HCT116 (cell line): Measurements from ENCODE around the gene LILRB1. TPM values are rescaled to one million over a fixed set of nuclear protein-coding genes. Genes with fewer than 3 reads are reported as not detected.
"Not testable (repeated sequence)": the region's sequence is repeated elsewhere in the genome, so short reads cannot be mapped to it uniquely, and the experiment has no call there.

Experiments used
- ATAC-seq: fragments of 200-7000 bp; cut with Tn5 transposase; 2 replicates; pipeline ENCODE4 v1.9.1; 2020; ENCODE audit warnings: mild to moderate bottlenecking, moderate library complexity
- BruUV-seq: library from RNA; stranded (reverse); fragments of 400-500 nt; replicated peaks from 2 replicates; lab custom pipeline; 2021; lab: Mats Ljungman, UMichigan
- CTCF ChIA-PET: fragments of 300-600 bp; sonication (Branson Sonifier 250); formaldehyde crosslinking; loops from one replicate; lab custom pipeline; 2021; ENCODE audit warnings: antibody characterized with exemption; lab: Charles Lee
- POLR2A ChIA-PET: fragments of 300-600, 350-600 bp; sonication (Branson Sonifier 250); formaldehyde crosslinking; loops from one replicate; lab custom pipeline; 2021; ENCODE audit warnings: antibody characterized with exemption; lab: Charles Lee
- RAD21 ChIA-PET, 2 experiments: fragments of 300-600 bp; sonication (Branson Sonifier 250); formaldehyde crosslinking; loops; one replicate each; lab custom pipeline; 2023; ENCODE audit warnings: low total read pairs in 2 of 2; ENCODE audit not compliant: uncharacterized antibody in 2 of 2, unreplicated experiment in 2 of 2, low non-redundant PET in 1 of 2; lab: Charles Lee
- DNase-seq: peaks from one replicate; pipeline ENCODE4 v3.0.0-alpha.2; 2010; ENCODE audit warnings: low read depth, low spot score
- H2AFZ ChIP-seq: fragments of 200-600 bp; shearing (Covaris generic), sonication (generic); 2 replicates; pipeline ENCODE4 v1.6.1; 2017; ENCODE audit warnings: low read depth, mixed run types, mixed read lengths, antibody characterized with exemption, low read length; ENCODE audit not compliant: poor library complexity, severe bottlenecking
- H3K27ac ChIP-seq: 2 replicates; pipeline ENCODE4 v1.5.1; 2012; ENCODE audit warnings: low read depth, low read length
- H3K27me3 ChIP-seq: fragments of 200-600 bp; sonication (generic); 2 replicates; pipeline ENCODE4 v1.6.1; 2016; ENCODE audit warnings: mixed run types, low read length, mixed read lengths; ENCODE audit not compliant: insufficient read depth
- H3K36me3 ChIP-seq, 2 experiments: fragments of 200-500 bp in 1 of 2; fragments of 200-600 bp in 1 of 2; sonication (Bioruptor generic) in 1 of 2; sonication (generic) in 1 of 2; 2 replicates each; pipeline versions ENCODE4 v1.5.1 to v1.6.1; 2014 to 2016; ENCODE audit warnings: low read length in 2 of 2, inconsistent platforms in 1 of 2, mixed read lengths in 1 of 2, mixed run types in 1 of 2; ENCODE audit not compliant: insufficient read depth in 2 of 2, control insufficient read depth in 1 of 2
- H3K4me1 ChIP-seq, 2 experiments: fragments of 200-600 bp in 1 of 2; sonication (generic) in 1 of 2; 2 replicates each; pipeline versions ENCODE4 v1.5.1 to v1.6.1; 2012 to 2017; ENCODE audit warnings: low read length in 2 of 2, inconsistent platforms in 1 of 2, mild to moderate bottlenecking in 1 of 2, mixed read lengths in 1 of 2, mixed run types in 1 of 2, moderate library complexity in 1 of 2; ENCODE audit not compliant: insufficient read depth in 2 of 2, control insufficient read depth in 1 of 2
- H3K4me2 ChIP-seq: fragments of 200-600 bp; sonication (generic); 2 replicates; pipeline ENCODE4 v1.6.1; 2017; ENCODE audit warnings: mixed run types, low read length, mixed read lengths
- H3K4me3 ChIP-seq, 2 experiments: fragments of 200-600 bp in 1 of 2; sonication (generic) in 1 of 2; replicated peaks in 1 of 2; 2 replicates each; pipeline ENCODE4 v1.5.1; 2011 to 2016; ENCODE audit warnings: low read length in 2 of 2, control low read depth in 1 of 2, low read depth in 1 of 2, mild to moderate bottlenecking in 1 of 2, mixed read lengths in 1 of 2, mixed run types in 1 of 2
- H3K79me2 ChIP-seq: fragments of 200-600 bp; sonication (generic); 2 replicates; pipeline ENCODE4 v1.6.1; 2017; ENCODE audit warnings: mild to moderate bottlenecking, mixed run types, low read length, moderate library complexity, mixed read lengths; ENCODE audit not compliant: insufficient read depth
- H3K9ac ChIP-seq: fragments of 200-600 bp; sonication (generic); 2 replicates; pipeline ENCODE4 v1.6.1; 2016; ENCODE audit warnings: low read length, mixed read lengths
- H3K9me2 ChIP-seq: fragments of 200-600 bp; sonication (generic), shearing (Covaris generic); 2 replicates; pipeline ENCODE4 v1.6.1; 2017; ENCODE audit warnings: mixed run types, mild to moderate bottlenecking, moderate library complexity; ENCODE audit not compliant: insufficient read depth
- H3K9me3 ChIP-seq, 2 experiments: fragments of 200-500 bp in 1 of 2; fragments of 200-600 bp in 1 of 2; sonication (Bioruptor generic) in 1 of 2; sonication (generic) in 1 of 2; 2 replicates each; pipeline ENCODE4 v1.6.1; 2014 to 2017; ENCODE audit warnings: low read length in 2 of 2, mixed read lengths in 2 of 2, inconsistent platforms in 1 of 2, low read depth in 1 of 2, mild to moderate bottlenecking in 1 of 2, mixed run types in 1 of 2, moderate library complexity in 1 of 2; ENCODE audit not compliant: control insufficient read depth in 1 of 2, insufficient read depth in 1 of 2
- H4K20me1 ChIP-seq: fragments of 200-600 bp; sonication (generic), shearing (Covaris generic); 2 replicates; pipeline ENCODE4 v1.6.1; 2017; ENCODE audit warnings: mixed run types, mild to moderate bottlenecking, moderate library complexity; ENCODE audit not compliant: insufficient read depth
- CBX3 ChIP-seq: IDR thresholded peaks from 2 replicates; pipeline ENCODE4 v1.6.1; 2012; ENCODE audit warnings: low read depth
- CEBPB ChIP-seq: IDR thresholded peaks from 2 replicates; pipeline ENCODE4 v1.6.1; 2012; ENCODE audit warnings: low read depth
- CTCF ChIP-seq, 3 experiments: fragments of 200-600 bp in 1 of 3; sonication (generic) in 1 of 3; IDR thresholded peaks in 2 of 3; conservative IDR thresholded peaks in 1 of 3; 2 replicates each; pipeline ENCODE4 v1.5.1; 2012 to 2017; ENCODE audit warnings: low read depth in 2 of 3, low read length in 2 of 3, antibody characterized with exemption in 1 of 3, borderline replicate concordance in 1 of 3, control low read depth in 1 of 3, mild to moderate bottlenecking in 1 of 3, mixed read lengths in 1 of 3, mixed run types in 1 of 3, moderate library complexity in 1 of 3; ENCODE audit not compliant: insufficient read depth in 1 of 3
- EGR1 ChIP-seq: IDR thresholded peaks from 2 replicates; pipeline ENCODE4 v1.6.1; 2012; ENCODE audit warnings: low read depth
- ELF1 ChIP-seq: IDR thresholded peaks from 2 replicates; pipeline ENCODE4 v1.6.1; 2012; ENCODE audit warnings: low read depth, borderline replicate concordance
- EZH2 ChIP-seq: fragments of 200-600 bp; sonication (generic); IDR thresholded peaks from 2 replicates; pipeline ENCODE4 v1.6.1; 2017; ENCODE audit warnings: antibody characterized with exemption, mixed run types
- EZH2phosphoT487 ChIP-seq: fragments of 200-600 bp; IDR thresholded peaks from 2 replicates; pipeline ENCODE4 v1.6.1; 2018; ENCODE audit warnings: antibody characterized with exemption, borderline replicate concordance
- POLR2AphosphoS5 ChIP-seq: IDR thresholded peaks from 2 replicates; pipeline ENCODE4 v1.6.1; 2011; ENCODE audit warnings: mild to moderate bottlenecking, low read depth, low read length, moderate library complexity
- RAD21 ChIP-seq: IDR thresholded peaks from 2 replicates; pipeline ENCODE4 v1.6.1; 2012; ENCODE audit warnings: low read depth, mild to moderate bottlenecking
- REST ChIP-seq: IDR thresholded peaks from 2 replicates; pipeline ENCODE4 v1.6.1; 2012; ENCODE audit warnings: low read depth
- SIN3A ChIP-seq: IDR thresholded peaks from 2 replicates; pipeline ENCODE4 v1.6.1; 2012; ENCODE audit warnings: low read depth
- SP1 ChIP-seq: IDR thresholded peaks from 2 replicates; pipeline ENCODE4 v1.6.1; 2012; ENCODE audit warnings: low read depth
- SRF ChIP-seq: IDR thresholded peaks from 2 replicates; pipeline ENCODE4 v1.6.1; 2012; ENCODE audit warnings: low read depth
- YY1 ChIP-seq: IDR thresholded peaks from 2 replicates; pipeline ENCODE4 v1.6.1; 2011; ENCODE audit warnings: low read length, low read depth, moderate library complexity, mild to moderate bottlenecking; ENCODE audit not compliant: insufficient replicate concordance; ENCODE audit errors: extremely low read depth
- ZFX ChIP-seq: fragments of 450-650 bp; IDR thresholded peaks from 2 replicates; pipeline ENCODE4 v1.6.1; 2017
- intact Hi-C: fragments of 100-400 bp; cut with micrococcal nuclease; formaldehyde crosslinking; loops from 2 replicates; pipeline ENCODE4 v1.10.0; 2022
- total RNA-seq: library from RNA; stranded (reverse); gene quantifications from one replicate; pipeline ENCODE4 v1.2.1, GENCODE V29; 2021; ENCODE audit not compliant: unreplicated experiment
- TF ChIP-seq, protein P1 (sequence below): IDR thresholded peaks from 2 replicates; pipeline ENCODE4 v1.6.1; 2012
- TF ChIP-seq, protein P2 (sequence below): IDR thresholded peaks from 2 replicates; pipeline ENCODE4 v1.6.1; 2012

LILRB1 gene
- total RNA-seq, 1 experiment from 2014 or later, result not detected

- Histone ChIP-seq H3K36me3 (no peaks in the 10 kb centered on the region), H3K27ac (no peak overlapping the region), H3K79me2 (no peaks in the 10 kb centered on the region), H4K20me1 (no peaks in the 10 kb centered on the region), H3K27me3 (peaks cover 30% of the 10 kb centered on the region), H3K9me2 (no peaks in the 10 kb centered on the region), H2AFZ (no peak overlapping the region), H3K9me3 (no peaks in the 10 kb centered on the region), H3K9ac (no peak overlapping the region), H3K4me3 (no peak overlapping the region), H3K4me2 (no peak overlapping the region), H3K4me1 (no peaks in the 10 kb centered on the region)
- no peak for DNase-seq
- no TSS peak for BruUV-seq
- ChIA-PET RAD21 (no interaction called here), CTCF (interaction anchor here (1.8 kb wide), 1 partner anchor 16 kb away, joined by 5 read pairs; no protein-coding TSS in a partner anchor), POLR2A (no interaction called here)
- intact Hi-C loops, result no loop called here
- ATAC-seq, result no peak
- TF ChIP-seq, protein P1, sequence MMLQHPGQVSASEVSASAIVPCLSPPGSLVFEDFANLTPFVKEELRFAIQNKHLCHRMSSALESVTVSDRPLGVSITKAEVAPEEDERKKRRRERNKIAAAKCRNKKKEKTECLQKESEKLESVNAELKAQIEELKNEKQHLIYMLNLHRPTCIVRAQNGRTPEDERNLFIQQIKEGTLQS, result no peak
- TF ChIP-seq CTCF (IDR thresholded peaks at IDR 0.05 in 2 of 3, conservative IDR thresholded peaks at IDR 0.05 in 1 of 3; ENCODE audit: borderline replicate concordance in 1 of 3, insufficient read depth in 1 of 3, low read depth in 2 of 3, low read length in 2 of 3) (no peak), EZH2 (no peak), CBX3 (no peak), SIN3A (no peak), SRF (no peak), ELF1 (no peak), EZH2phosphoT487 (no peak), RAD21 (no peak), REST (no peak), SP1 (no peak), POLR2AphosphoS5 (no peak), EGR1 (no peak), ZFX (no peak), CEBPB (no peak), YY1 (no peak)
- TF ChIP-seq, protein P2, sequence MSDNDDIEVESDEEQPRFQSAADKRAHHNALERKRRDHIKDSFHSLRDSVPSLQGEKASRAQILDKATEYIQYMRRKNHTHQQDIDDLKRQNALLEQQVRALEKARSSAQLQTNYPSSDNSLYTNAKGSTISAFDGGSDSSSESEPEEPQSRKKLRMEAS, result no peak
Observed at GRCh38 chr19:54638683-54639082, 8.4 kb downstream of the LILRB1 start.

DNA sequence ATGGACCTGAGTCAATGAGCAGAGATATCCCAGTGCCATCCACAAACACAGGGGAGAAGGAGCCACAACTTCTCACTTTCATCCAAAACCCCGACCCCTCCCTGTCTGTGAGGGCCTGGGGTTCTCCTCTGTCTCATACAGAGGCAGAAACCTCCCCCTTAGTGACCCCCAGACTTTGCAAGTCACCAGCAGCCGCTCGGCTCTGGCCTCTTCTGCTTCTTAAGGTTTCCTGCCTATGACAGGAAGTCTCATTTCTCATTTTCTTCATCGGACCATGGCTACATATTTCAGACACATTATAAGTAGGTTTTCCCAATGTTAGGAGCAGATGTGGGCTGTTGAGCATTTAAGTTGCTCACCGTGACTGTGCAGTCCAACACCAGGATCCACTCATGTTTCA, 12.7 kb downstream of the LILRB1 start:
- H3K9me2 ChIP-seq, H3K27ac ChIP-seq, H3K9ac ChIP-seq, H3K4me2 ChIP-seq, H2AFZ ChIP-seq, BruUV-seq, CTCF ChIA-PET, RAD21 ChIA-PET, H3K36me3 ChIP-seq, POLR2A ChIA-PET, H3K4me1 ChIP-seq, DNase-seq, H3K79me2 ChIP-seq, H3K4me3 ChIP-seq, H3K9me3 ChIP-seq, ATAC-seq, intact Hi-C loops, H4K20me1 ChIP-seq: not testable (repeated sequence)
- peaks cover 30% of the 10 kb centered on the region for H3K27me3 ChIP-seq
